Measurements from ENCODE around the gene OR2L8. TPM values are rescaled to one million over a fixed set of nuclear protein-coding genes. Genes with fewer than 3 reads are reported as not detected.

Gene OR2L8
- total RNA-seq, 1 experiment from 2014 or later, result not detected

- Histone ChIP-seq H3K36me3 (ENCODE audit: control insufficient read depth, insufficient read depth, low read length) (no peaks in the 10 kb centered on the region), H3K27me3 (ENCODE audit: control insufficient read depth, insufficient read depth, low read length) (no peaks in the 10 kb centered on the region), H3K27ac (ENCODE audit: low read length) (no peak overlapping the region), H3K4me3 (ENCODE audit: low read depth in 2 of 2, low read length in 2 of 2) (no peak overlapping the region), H3K4me1 (ENCODE audit: control insufficient read depth, insufficient read depth, low read length) (no peaks in the 10 kb centered on the region), H3K9me3 (ENCODE audit: control insufficient read depth, insufficient read depth, low read depth, low read length) (no peaks in the 10 kb centered on the region; the same call in 1 of the 2 replicates)
- DNase-seq (ENCODE audit: low read depth, low spot score), result no peak
- POLR2A ChIA-PET, result no interaction called here
- ATAC-seq, result no peak
- no TSS peak for BruUV-seq (replicated peaks)
- intact Hi-C loops (cut with micrococcal nuclease; ENCODE audit: unreplicated experiment) (no loop called here), in situ Hi-C loops (cut with HindIII; ENCODE audit: low pct_unique_long_range_greater_than_20kb, low sequenced_read_pairs) (no loop called here)
- CTCF ChIA-PET, result no interaction called here
- TF ChIP-seq SIN3A (IDR thresholded peaks at IDR 0.05; ENCODE audit: borderline replicate concordance, insufficient read depth, low read depth, low read length) (no peak), REST (IDR thresholded peaks at IDR 0.05; ENCODE audit: insufficient read depth in 1 of 2, low read depth in 2 of 2, low read length in 1 of 2) (no peak), TCF7L2 (IDR thresholded peaks at IDR 0.05; ENCODE audit: low read depth, low read length) (no peak), POLR2AphosphoS5 (IDR thresholded peaks at IDR 0.05; ENCODE audit: low read depth, low read length) (no peak), CTCF (IDR thresholded peaks at IDR 0.05) (no peak)
Measured at GRCh38 chr1:247998811-247999210, 50.2 kb downstream of the OR2L8 start.

Other genes starting within 250 kb of the OR2L8 start
- gene OR6F1, start 232.2 kb upstream of the OR2L8 start, total RNA-seq (2021; ENCODE audit: unreplicated experiment), result not detected
- not detected for gene OR14K1, start 210.2 kb upstream of the OR2L8 start, total RNA-seq (2021; ENCODE audit: unreplicated experiment)
- gene OR14A2, start 200.7 kb upstream of the OR2L8 start, total RNA-seq (2021; ENCODE audit: unreplicated experiment), result not detected
- not detected for gene OR1C1, start 188.3 kb upstream of the OR2L8 start, total RNA-seq (2021; ENCODE audit: unreplicated experiment)
- gene OR14A16, start 124.7 kb upstream of the OR2L8 start, total RNA-seq (2021; ENCODE audit: unreplicated experiment), result not detected
- gene OR11L1, start 107.0 kb upstream of the OR2L8 start, total RNA-seq (2021; ENCODE audit: unreplicated experiment), result not detected
- gene TRIM58, start 91.7 kb upstream of the OR2L8 start, total RNA-seq (2021; ENCODE audit: unreplicated experiment), result not detected
- gene OR2W3, start 53.3 kb upstream of the OR2L8 start, total RNA-seq (2021; ENCODE audit: unreplicated experiment), result not detected
- not detected for gene OR2T8, start 28.6 kb upstream of the OR2L8 start, total RNA-seq (2021; ENCODE audit: unreplicated experiment)
- not detected for gene OR2AJ1, start 24.0 kb upstream of the OR2L8 start, total RNA-seq (2021; ENCODE audit: unreplicated experiment)
- gene OR2AK2, start 16.4 kb downstream of the OR2L8 start, total RNA-seq (2021; ENCODE audit: unreplicated experiment), result not detected
- gene OR2L5, start 64.8 kb downstream of the OR2L8 start, total RNA-seq (2021; ENCODE audit: unreplicated experiment), result not detected
- gene OR2L2, start 81.2 kb downstream of the OR2L8 start, total RNA-seq (2021; ENCODE audit: unreplicated experiment), result not detected
- not detected for gene OR2L3, start 98.0 kb downstream of the OR2L8 start, total RNA-seq (2021; ENCODE audit: unreplicated experiment)
- not detected for gene OR2L13, start 146.3 kb downstream of the OR2L8 start, total RNA-seq (2021; ENCODE audit: unreplicated experiment)
- gene OR2M5, start 196.3 kb downstream of the OR2L8 start, total RNA-seq (2021; ENCODE audit: unreplicated experiment), result not detected
- not detected for gene OR2M2, start 226.0 kb downstream of the OR2L8 start, total RNA-seq (2021; ENCODE audit: unreplicated experiment)
- not detected for gene OR2M3, start 248.4 kb downstream of the OR2L8 start, total RNA-seq (2021; ENCODE audit: unreplicated experiment)